HG03045 (cell line): ENCODE measurements around the gene VPS8.
"Not testable (repeated sequence)": the region's sequence is repeated elsewhere in the genome, so short reads cannot be mapped to it uniquely, and the experiment has no call there.

Experiments
- ATAC-seq: cut with Tn5 transposase; IDR thresholded peaks from one replicate; pipeline ENCODE4 v1.9.1; 2021; ENCODE audit warnings: mild to moderate bottlenecking, moderate library complexity; ENCODE audit not compliant: unreplicated experiment

Gene VPS8

GRCh38 chr3:184907681-184908649 lies 96.0 kb downstream of the VPS8 start:
- ATAC-seq, result no peak

- no peak for ATAC-seq
These were observed 96.9 kb downstream of the VPS8 start for GRCh38 chr3:184908859-184909258.

DNA sequence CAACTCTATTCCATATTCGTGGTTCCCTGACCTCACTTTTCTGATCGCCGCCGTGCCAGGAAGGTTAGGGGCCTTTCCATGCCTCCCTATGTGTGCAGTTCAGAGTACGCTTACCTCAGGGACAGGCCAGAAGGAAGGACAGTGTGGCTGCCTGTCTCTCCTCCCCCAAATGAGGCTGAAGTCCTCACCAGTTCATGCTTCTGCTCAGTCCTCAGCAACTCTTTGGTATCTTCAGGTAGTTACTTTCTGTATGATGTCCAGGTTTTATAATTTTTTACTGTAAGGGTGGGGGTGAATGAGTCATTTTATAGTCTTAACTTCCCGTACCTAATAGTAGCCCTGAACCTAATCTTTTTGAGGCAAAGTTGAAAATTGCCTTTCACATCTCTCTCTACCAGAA lies 98.7 kb downstream of the VPS8 start:
- no peak for ATAC-seq

- no peak for ATAC-seq
These were observed 99.6 kb downstream of the VPS8 start for GRCh38 chr3:184911570-184911969.

DNA sequence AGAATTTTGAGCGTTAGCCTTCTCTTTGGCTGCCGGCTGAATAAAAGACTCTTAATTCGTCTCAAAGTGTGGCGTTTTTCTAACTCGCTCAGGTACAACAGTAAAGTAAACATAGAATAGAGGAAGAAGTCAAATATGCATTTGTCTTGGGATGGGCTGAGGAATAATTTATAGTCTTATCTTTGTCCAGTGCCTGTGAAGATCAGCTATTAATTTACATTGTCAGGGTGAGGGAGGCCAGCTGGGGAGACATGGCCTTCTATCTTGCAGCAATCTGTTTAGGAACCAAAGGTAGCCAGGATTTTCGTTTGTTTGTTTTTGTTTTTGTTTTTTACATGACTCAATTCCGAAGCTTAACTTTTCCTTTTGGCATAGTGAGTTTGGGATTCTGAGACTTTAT lies 100.2 kb downstream of the VPS8 start:
- ATAC-seq, result no peak

GRCh38 chr3:184914628-184915027 lies 102.7 kb downstream of the VPS8 start:
- no peak for ATAC-seq

- no peak for ATAC-seq
These were observed 106.8 kb downstream of the VPS8 start for GRCh38 chr3:184918750-184919149.

GRCh38 chr3:184919651-184920050 lies 107.7 kb downstream of the VPS8 start:
- no peak for ATAC-seq

GRCh38 chr3:184924547-184924946 lies 112.6 kb downstream of the VPS8 start:
- ATAC-seq, result no peak

GRCh38 chr3:184927796-184928315 lies 115.9 kb downstream of the VPS8 start:
- no peak for ATAC-seq

DNA sequence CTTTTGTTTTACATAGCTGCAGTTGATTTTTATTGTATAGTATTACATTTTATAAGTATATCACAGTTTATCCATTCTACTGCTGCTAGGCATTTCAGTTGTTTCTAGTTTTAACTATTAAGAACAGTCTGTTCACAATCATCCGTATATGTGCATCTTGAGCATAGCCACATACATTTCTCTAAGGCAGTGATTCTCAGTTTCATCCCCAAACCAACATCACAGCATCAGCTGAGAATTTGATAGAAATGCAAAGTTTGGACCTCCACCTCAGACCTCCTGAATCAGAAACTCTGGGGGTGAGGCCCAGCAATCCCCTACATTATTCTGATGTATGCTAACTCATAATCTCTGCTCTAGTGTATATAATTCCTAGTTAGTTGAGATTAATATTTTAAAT lies 120.8 kb downstream of the VPS8 start:
- ATAC-seq, result no peak

DNA sequence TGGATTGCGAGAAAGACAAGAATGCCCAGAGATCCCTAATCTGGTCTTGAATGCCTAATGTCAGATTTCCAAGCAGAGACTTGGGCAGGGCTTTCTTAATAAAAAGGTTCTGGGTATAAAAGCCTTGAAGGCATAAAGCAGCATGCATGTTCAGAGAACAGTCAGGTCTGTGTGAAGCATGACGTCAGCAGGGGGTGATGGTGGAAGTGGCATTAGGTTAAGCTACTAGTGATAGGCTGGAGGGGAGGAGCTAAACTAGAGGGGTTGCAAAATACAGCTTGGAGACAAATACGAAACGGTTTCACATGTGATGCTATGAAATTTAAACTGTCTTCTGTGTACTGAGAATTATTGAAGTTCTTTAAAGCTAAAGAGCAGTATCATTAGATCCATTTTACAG lies 125.6 kb downstream of the VPS8 start:
- no peak for ATAC-seq

GRCh38 chr3:184941408-184941807 lies 129.4 kb downstream of the VPS8 start:
- ATAC-seq, result no peak

DNA sequence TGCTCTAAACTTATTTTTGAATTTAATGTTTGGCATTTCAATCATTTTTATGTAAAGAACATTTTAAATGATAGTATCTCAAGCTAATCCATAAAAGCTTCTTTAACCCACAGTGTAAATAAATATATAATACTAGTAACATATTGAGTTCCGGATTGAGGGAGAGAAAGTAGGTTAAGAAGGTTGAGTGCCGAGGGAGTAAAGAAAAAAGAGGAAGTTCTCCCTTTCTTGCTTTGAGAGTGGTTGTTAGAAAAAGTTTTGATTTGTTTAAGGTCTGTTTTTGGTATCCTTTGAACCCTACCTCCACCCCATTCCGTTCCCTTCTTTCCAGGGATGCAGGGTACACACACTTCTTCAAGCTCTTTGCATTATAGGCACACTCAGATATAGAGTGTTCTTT lies 130.8 kb downstream of the VPS8 start:
- ATAC-seq, result no peak

DNA sequence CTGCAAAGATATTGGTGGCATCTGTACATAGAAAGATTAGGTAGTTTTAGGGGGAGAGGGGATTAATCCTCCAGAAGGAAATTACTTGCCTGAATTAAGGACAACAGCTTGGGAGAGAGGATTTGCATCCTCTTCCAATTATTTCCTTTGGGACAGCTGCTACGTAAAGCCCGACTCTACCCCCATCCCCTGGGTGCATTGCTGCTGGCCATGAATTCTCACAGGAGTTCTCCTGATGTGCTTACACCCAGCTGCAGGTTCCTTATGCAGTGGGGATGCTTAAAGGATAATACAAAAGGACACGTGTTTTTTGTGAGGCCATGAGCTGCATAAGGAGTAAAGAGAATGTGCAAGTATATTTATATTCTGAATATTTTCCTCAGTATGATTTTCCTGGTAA lies 132.3 kb downstream of the VPS8 start:
- ATAC-seq, result no peak

DNA sequence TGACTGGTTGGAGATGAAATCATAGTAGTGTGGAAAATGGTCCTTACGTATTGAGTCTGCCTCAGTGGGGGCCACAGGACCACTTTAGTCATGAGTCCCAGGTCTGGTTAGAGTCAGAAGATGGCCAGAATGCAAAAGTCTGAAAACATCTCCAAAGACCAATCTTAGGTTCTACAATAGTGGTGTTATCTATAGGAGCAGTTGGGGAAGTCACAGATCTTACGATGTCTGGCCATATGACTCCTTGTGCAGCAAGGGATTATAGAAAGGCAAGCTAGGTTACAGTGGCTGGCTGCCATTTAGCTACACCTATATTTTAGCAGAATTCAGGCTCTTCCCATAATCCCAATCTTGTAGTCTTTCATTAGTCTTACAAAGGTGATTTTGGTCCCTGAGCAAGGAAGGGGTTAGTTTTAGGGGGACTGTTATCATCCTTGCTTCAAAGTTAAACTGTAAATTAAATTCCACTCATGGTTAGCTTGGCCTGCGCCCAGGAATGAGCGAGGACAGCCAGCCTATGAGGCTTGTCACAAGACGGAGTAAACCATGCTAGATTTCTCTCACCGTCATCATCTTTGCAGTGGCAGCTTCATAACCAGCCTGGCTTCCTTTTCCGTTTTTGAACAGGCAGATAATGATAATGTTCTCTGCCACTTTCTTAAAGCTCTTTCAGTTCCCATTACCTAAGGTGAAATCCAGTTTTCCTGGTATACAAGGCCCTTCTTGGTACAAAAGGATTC lies 134.1 kb downstream of the VPS8 start:
- ATAC-seq, result no peak

GRCh38 chr3:184946917-184947316 lies 135.0 kb downstream of the VPS8 start:
- ATAC-seq, result no peak

GRCh38 chr3:184949251-184949965 lies 137.4 kb downstream of the VPS8 start:
- no peak for ATAC-seq

- not testable (repeated sequence) for ATAC-seq
These were observed 138.8 kb downstream of the VPS8 start for GRCh38 chr3:184950816-184951215.

DNA sequence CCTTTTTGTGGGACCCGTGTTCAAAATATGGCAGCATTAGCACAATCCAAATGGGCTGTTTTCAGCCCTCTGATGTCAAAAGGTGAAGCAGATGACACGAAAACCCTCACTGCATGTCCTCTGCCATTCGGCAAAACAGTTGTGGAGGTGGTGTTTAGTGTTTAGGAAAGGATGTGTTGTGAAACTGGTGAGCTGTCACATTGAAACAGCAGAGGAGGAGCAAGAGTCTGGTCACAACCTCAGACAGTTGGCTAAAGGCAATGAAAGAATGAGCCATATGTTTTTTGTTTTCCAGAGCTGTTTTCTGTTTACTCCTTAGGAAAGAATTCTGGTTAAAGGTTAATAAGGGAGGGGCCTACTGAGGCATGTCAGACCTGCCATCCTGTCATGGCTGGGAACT lies 140.7 kb downstream of the VPS8 start:
- no peak for ATAC-seq

DNA sequence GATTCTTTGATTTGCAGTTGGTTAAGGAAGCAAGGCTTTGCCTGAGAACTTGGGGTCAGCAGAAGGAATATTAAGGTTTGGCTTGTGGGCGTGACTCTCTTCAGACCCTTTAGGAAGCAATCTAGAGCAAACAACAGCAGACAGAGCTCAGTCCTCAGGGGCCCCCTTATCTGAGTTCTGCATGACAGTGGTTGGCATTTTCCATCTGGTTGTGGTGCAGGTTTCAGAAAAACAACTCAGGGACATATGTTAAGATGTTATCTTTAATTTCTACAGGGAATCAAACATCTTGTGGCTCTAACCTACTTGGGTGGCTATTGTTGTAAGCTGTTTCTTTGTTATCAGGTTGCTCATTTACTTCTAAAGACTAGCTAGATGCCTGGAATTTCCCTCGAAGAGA lies 141.4 kb downstream of the VPS8 start:
- ATAC-seq, result no peak
